Measurements from ENCODE around the gene MAGEB3.

MAGEB3 gene

DNA sequence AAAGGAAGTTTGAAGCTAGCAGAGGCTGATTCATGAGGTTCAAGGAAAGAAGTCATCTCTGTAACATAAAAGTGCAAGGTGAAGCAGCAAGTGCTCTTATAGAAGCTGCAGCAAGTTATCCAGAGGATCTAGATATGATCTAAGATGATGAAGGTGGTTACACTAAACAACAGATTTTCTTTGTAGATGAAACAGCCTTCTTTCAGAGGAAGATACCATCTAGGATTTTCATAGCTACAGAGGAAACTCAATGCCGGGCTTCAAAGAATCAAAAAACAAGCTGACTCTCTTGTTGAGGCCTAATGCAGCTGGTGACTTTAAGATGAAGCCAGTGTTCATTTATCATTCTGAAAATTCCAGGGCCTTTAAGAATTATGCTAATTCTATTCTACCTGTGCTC, 50.0 kb downstream of the MAGEB3 start:
- no peak for DNase-seq

DNA sequence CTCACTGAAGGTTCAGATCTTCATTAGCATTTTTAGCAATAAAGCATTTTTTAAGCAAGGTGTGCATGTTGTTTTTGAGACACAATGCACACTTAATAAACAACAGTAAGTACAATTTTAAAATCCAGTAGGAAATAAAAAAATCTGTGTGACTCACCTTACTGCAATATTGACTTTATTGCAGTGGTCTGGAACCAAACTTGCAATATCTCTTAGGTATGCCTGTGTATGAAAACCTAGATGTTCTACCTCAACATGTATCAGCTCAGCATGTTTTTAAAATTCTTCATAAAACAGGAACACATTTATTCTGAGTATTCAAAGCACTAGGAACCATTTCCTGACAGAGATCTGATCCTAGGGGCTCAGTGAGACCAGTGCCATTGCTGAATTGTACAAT, 52.1 kb downstream of the MAGEB3 start:
- no peak for DNase-seq

DNA sequence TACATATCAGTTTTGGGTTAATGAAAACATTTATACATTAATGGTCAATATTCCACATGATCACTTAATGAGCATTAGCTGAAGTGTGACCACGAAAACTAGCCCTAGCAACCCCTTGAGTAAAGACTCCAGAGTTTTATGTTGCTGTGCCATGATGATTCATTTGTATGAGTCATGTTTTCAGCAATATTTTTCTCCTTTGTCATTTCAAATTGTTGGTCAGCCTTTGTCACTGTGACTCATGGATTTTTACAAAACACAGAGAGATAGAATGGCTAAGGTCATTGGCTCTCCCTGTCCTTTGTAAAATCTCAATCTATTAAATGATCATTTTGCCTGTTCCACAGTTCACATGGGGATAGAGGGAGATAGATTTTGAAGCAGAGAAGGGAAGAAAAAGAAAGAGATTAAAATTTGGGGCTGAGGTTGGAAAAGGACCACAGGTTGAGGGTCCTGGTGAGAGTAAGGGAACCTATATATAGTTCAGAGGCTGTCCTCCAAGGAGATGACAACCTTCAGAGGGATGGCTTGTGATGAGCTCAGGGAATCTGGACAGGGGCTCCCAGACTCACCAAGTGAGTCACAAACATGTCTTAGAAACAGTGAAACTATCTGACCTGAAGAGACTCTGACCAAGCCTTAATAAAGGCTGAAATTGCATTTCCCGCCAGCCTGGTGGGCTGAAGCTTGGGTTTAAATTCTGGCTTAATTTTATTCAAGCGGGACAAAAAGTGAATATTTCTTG, 53.2 kb downstream of the MAGEB3 start:
- no peak for DNase-seq

All from CD4-positive, alpha-beta T cell treated with Interleukin-17A for 4 hours (primary cell).